ENCODE results near the gene LRRFIP1.

DNA sequence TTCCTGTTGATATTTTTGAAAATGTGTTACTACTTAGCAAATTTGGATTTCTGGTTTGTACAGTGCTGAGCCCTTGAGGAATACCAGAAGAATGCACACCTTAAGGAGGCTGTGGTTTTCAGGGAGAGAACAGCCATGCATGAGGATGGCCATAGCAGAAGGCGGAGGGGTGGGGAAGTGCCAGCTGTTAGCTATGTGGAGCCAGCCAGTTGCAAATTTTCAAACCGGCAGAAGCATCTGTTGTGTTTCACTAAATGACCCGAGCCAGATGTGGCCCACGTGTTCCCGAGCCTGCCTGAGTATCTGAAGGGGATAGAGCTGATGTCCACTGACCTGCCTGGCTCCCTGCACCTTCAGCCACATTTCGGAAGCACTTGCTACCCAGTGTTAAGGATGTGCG lies 154.8 kb downstream of the LRRFIP1 start:
- TF ChIP-seq CTCF (IDR thresholded peaks at IDR 0.05) (no peak), EZH2 (IDR thresholded peaks at IDR 0.05; ENCODE audit: borderline replicate concordance, insufficient read depth, low read depth, low read length, poor library complexity, severe bottlenecking) (no peak)
